HepG2 (cell line): Measurements from ENCODE around the gene TRMU. TPM values are rescaled to one million over a fixed set of nuclear protein-coding genes. Genes with fewer than 3 reads are reported as not detected.

Experiments used
- ATAC-seq: fragments of 200-7000 bp; cut with Tn5 transposase; 3 replicates; pipeline ENCODE4 v1.9.1; 2020; ENCODE audit warnings: mild to moderate bottlenecking, moderate library complexity
- BruUV-seq: library from RNA; stranded (reverse); fragments of 400-500 nt; replicated peaks from 2 replicates; lab custom pipeline; 2021; lab: Mats Ljungman, UMichigan
- CTCF ChIA-PET: fragments of 300-600 bp; formaldehyde crosslinking; extraction: SDS; loops from one replicate; lab custom pipeline; 2021; ENCODE audit warnings: low total read pairs, inconsistent platforms, low intra/inter-chr PET ratio; lab: Yijun Ruan, JAX
- POLR2A ChIA-PET: fragments of 350-600 bp; sonication (Branson Sonifier 250); formaldehyde crosslinking; loops from one replicate; lab custom pipeline; 2020; ENCODE audit warnings: antibody characterized with exemption, inconsistent platforms; lab: Yijun Ruan, JAX
- DNase-seq: peaks from one replicate; pipeline ENCODE4 v3.0.0-alpha.2; 2015; ENCODE audit warnings: low spot score
- FAIRE-seq: peaks from 3 replicates; lab custom pipeline; 2011; peaks lifted over from hg19 to GRCh38; lab: Jason Lieb, UNC
- H2AFZ ChIP-seq: one replicate; pipeline ENCODE4 v1.6.1; 2011; ENCODE audit warnings: low read length, inconsistent platforms
- H3K27ac ChIP-seq: fragments of 300-600 bp; 3 replicates; pipeline ENCODE4 v1.8.0; 2011; ENCODE audit warnings: mixed run types, mild to moderate bottlenecking, mixed read lengths, low read length, inconsistent platforms; ENCODE audit not compliant: insufficient read depth; ENCODE audit errors: extremely low read length
- H3K27me3 ChIP-seq, 2 experiments: fragments of 200-600 bp in 1 of 2; 2 replicates in 1 of 2; 3 replicates in 1 of 2; pipeline versions ENCODE4 v1.6.0 to v1.8.0; 2011; ENCODE audit warnings: low read length in 2 of 2, mild to moderate bottlenecking in 2 of 2, moderate library complexity in 2 of 2, inconsistent platforms in 1 of 2; ENCODE audit not compliant: insufficient read depth in 2 of 2, control insufficient read depth in 1 of 2
- H3K36me3 ChIP-seq, 2 experiments: fragments of 200-600 bp in 1 of 2; replicated peaks in 1 of 2; 2 replicates in 1 of 2; 3 replicates in 1 of 2; pipeline versions ENCODE4 v1.5.1 to v1.8.0; 2011; ENCODE audit warnings: low read length in 2 of 2, inconsistent platforms in 1 of 2; ENCODE audit not compliant: insufficient read depth in 2 of 2, control insufficient read depth in 1 of 2
- H3K4me1 ChIP-seq: 2 replicates; pipeline ENCODE4 v1.5.1; 2012; ENCODE audit warnings: low read length, inconsistent platforms; ENCODE audit not compliant: insufficient read depth
- H3K4me2 ChIP-seq: 2 replicates; pipeline ENCODE4 v1.6.0; 2011; ENCODE audit warnings: low read depth, low read length, inconsistent platforms
- H3K4me3 ChIP-seq, 3 experiments: fragments of 200-600 bp in 1 of 3; sonication (generic), shearing (Covaris generic) in 1 of 3; replicated peaks in 1 of 3; 2 replicates each; pipeline ENCODE4 v1.5.1; 2011 to 2016; ENCODE audit warnings: low read length in 3 of 3, inconsistent platforms in 2 of 3, low read depth in 2 of 3, mild to moderate bottlenecking in 2 of 3, control low read depth in 1 of 3, mixed read lengths in 1 of 3; ENCODE audit not compliant: insufficient read depth in 1 of 3
- H3K79me2 ChIP-seq: one replicate; pipeline ENCODE4 v1.6.1; 2011; ENCODE audit warnings: low read length, inconsistent platforms; ENCODE audit not compliant: insufficient read depth
- H3K9ac ChIP-seq: 2 replicates; pipeline ENCODE4 v1.6.0; 2011; ENCODE audit warnings: mild to moderate bottlenecking, low read depth, low read length, inconsistent platforms; ENCODE audit not compliant: insufficient read depth
- H3K9me3 ChIP-seq: 2 replicates; pipeline ENCODE4 v1.5.1; 2012; ENCODE audit warnings: mild to moderate bottlenecking, low read length
- H4K20me1 ChIP-seq: 2 replicates; pipeline ENCODE4 v1.6.0; 2011; ENCODE audit warnings: inconsistent platforms, mild to moderate bottlenecking, low read length, moderate library complexity; ENCODE audit not compliant: insufficient read depth
- ARNTL ChIP-seq: sonication (generic); formaldehyde crosslinking; IDR thresholded peaks from 2 replicates; pipeline ENCODE4 v1.4.0; 2020; ENCODE audit warnings: mild to moderate bottlenecking, missing genetic modification reagents
- CTCF ChIP-seq: sonication (generic); formaldehyde crosslinking; IDR thresholded peaks from 2 replicates; pipeline ENCODE4 v1.5.0; 2020; ENCODE audit warnings: mild to moderate bottlenecking, missing genetic modification reagents, moderate library complexity
- HOMEZ ChIP-seq: IDR thresholded peaks from 2 replicates; pipeline ENCODE4 v1.6.1; 2016; ENCODE audit warnings: low read depth
- PREB ChIP-seq: sonication (generic); formaldehyde crosslinking; IDR thresholded peaks from 2 replicates; pipeline ENCODE4 v1.4.0; 2020; ENCODE audit warnings: missing genetic modification reagents
- SAFB2 ChIP-seq: sonication (generic); formaldehyde crosslinking; IDR thresholded peaks from 2 replicates; pipeline ENCODE4 v1.5.1; 2020; ENCODE audit warnings: missing genetic modification reagents, low read depth, mild to moderate bottlenecking, borderline replicate concordance
- ZBTB33 ChIP-seq: sonication (generic); formaldehyde crosslinking; IDR thresholded peaks from 2 replicates; pipeline ENCODE4 v1.4.0; 2020; ENCODE audit warnings: missing genetic modification reagents
- ZBTB38 ChIP-seq: sonication (generic); formaldehyde crosslinking; IDR thresholded peaks from 2 replicates; pipeline ENCODE4 v1.5.1; 2020; ENCODE audit warnings: mild to moderate bottlenecking, missing genetic modification reagents
- ZNF235 ChIP-seq: sonication (generic); formaldehyde crosslinking; IDR thresholded peaks from 2 replicates; pipeline ENCODE4 v1.8.1; 2023; ENCODE audit warnings: mild to moderate bottlenecking, missing genetic modification reagents, borderline replicate concordance
- WGBS: methylation state at CpG from one replicate; pipeline ENCODE4 v1.1.6; 2017; ENCODE audit warnings: low lambda C conversion rate; 5-methylcytosine and 5-hydroxymethylcytosine counted together
- in situ Hi-C: cut with HindIII; loops from 2 replicates; pipeline ENCODE4 v1.10.0; 2017; ENCODE audit warnings: low pct_unique_long_range_greater_than_20kb; ENCODE audit not compliant: extremely low pct_ligation_motif_present
- intact Hi-C: fragments of 100-400 bp; cut with micrococcal nuclease; formaldehyde crosslinking; loops from one replicate; pipeline ENCODE4 v1.10.0; 2022; ENCODE audit not compliant: unreplicated experiment
- polyA plus RNA-seq, 8 experiments: library from polyadenylated mRNA; depleted of rRNA in 3 of 8; stranded (reverse) in 7 of 8; unstranded in 1 of 8; fragments of >200 nt; fragmentation: Illumina TruSeq in 4 of 8; extraction: Trizol in 4 of 8; gene quantifications; 2 replicates each; pipeline versions ENCODE4 v1.2.1 to v1.2.3, GENCODE V29; 2011 to 2016; ENCODE audit warnings: low read depth in 4 of 8, missing spikeins in 1 of 8, mixed read lengths in 1 of 8; ENCODE audit not compliant: insufficient read depth in 1 of 8
- total RNA-seq, 5 experiments: library from RNA; depleted of rRNA; stranded (reverse); fragments of >200 nt; fragmentation: Illumina TruSeq; extraction: Trizol; gene quantifications; 2 replicates each; pipeline ENCODE4 v1.2.3, GENCODE V29; 2016; ENCODE audit warnings: low read depth in 1 of 5

Gene TRMU
- total and polyA plus RNA-seq, 2 of the 13 experiments (the other 11 are each of a cell fraction or from before 2014, with no cell fraction given) = 31.0 to 50.2 TPM

GRCh38 chr22:46382524-46382923, 47.0 kb downstream of the TRMU start:
- no peak for ATAC-seq
- H3K79me2 ChIP-seq = no peaks in the 10 kb centered on the region
- no peak overlapping the region for H3K4me3 ChIP-seq
- in situ Hi-C loops (no loop called here), intact Hi-C loops (no loop called here)
- no peak for TF ChIP-seq HOMEZ (CRISPR knock-in tag)
- no peak for TF ChIP-seq ZNF235 (CRISPR knock-in tag)
- no peaks in the 10 kb centered on the region for H3K9me3 ChIP-seq
- H3K4me2 ChIP-seq = no peak overlapping the region
- FAIRE-seq = no peak
- H3K27me3 ChIP-seq = no peaks in the 10 kb centered on the region; a peak in 1 of 5 replicates
- WGBS = 91% methylated on average over 15 of the region's 15 CpGs
- DNase-seq = no peak
- H3K36me3 ChIP-seq = no peaks in the 10 kb centered on the region
- H2AFZ ChIP-seq = no peak overlapping the region
- no peaks in the 10 kb centered on the region for H4K20me1 ChIP-seq
- H3K4me1 ChIP-seq = peaks cover 36% of the 10 kb centered on the region
- CTCF ChIA-PET = no interaction called here
- H3K9ac ChIP-seq = no peak overlapping the region
- H3K27ac ChIP-seq = no peak overlapping the region
- no TSS peak for BruUV-seq
- POLR2A ChIA-PET = no interaction called here

GRCh38 chr22:46386312-46386711, 50.8 kb downstream of the TRMU start:
- ChIA-PET CTCF (no interaction called here), POLR2A (no interaction called here)
- Histone ChIP-seq H3K4me3 (no peak overlapping the region), H3K4me1 (peaks cover 16% of the 10 kb centered on the region), H3K4me2 (no peak overlapping the region), H3K9me3 (no peaks in the 10 kb centered on the region), H3K9ac (no peak overlapping the region), H4K20me1 (no peaks in the 10 kb centered on the region), H3K27ac (no peak overlapping the region), H2AFZ (no peak overlapping the region), H3K36me3 (no peaks in the 10 kb centered on the region), H3K79me2 (no peaks in the 10 kb centered on the region), H3K27me3 (no peaks in the 10 kb centered on the region)
- intact Hi-C loops (no loop called here), in situ Hi-C loops (no loop called here)
- no peak for FAIRE-seq
- ATAC-seq = peak; percentile 53
- no peak for DNase-seq
- WGBS = 38% methylated on average over 3 of the region's 27 CpGs
- BruUV-seq = no TSS peak
- TF ChIP-seq PREB (CRISPR knock-in tag) = no peak
- peak; percentile 87 for TF ChIP-seq ZBTB33 (CRISPR knock-in tag)
- TF ChIP-seq SAFB2 = no peak
- 0 out of 2 replicates have a peak, but pooled peaks have one; percentile 24 for TF ChIP-seq ZBTB38 (CRISPR knock-in tag)
- no peak for TF ChIP-seq ARNTL (CRISPR knock-in tag)
- peak; percentile 27; the same call in 1 of the 2 replicates for TF ChIP-seq CTCF
